Nephron (organoid): ENCODE results near the gene FAIM2.
A peak's percentile ranks its signal among the peaks of the same experiment; 100 is the strongest.

Source experiments
- H3K27ac Mint-ChIP-seq, 3 experiments: 2 replicates each; pipeline ENCODE4 v1.8.0; 2020; ENCODE audit warnings: mixed read lengths in 3 of 3, mild to moderate bottlenecking in 2 of 3, moderate library complexity in 1 of 3
- H3K27me3 Mint-ChIP-seq: 2 replicates; pipeline ENCODE4 v1.8.0; 2021; ENCODE audit warnings: low read depth, mild to moderate bottlenecking, moderate library complexity, mixed read lengths
- H3K36me3 Mint-ChIP-seq: 2 replicates; pipeline ENCODE4 v1.8.0; 2020; ENCODE audit warnings: low read depth, mixed read lengths
- H3K4me1 Mint-ChIP-seq: 2 replicates; pipeline ENCODE4 v1.8.0; 2020; ENCODE audit warnings: mixed read lengths
- H3K4me3 Mint-ChIP-seq, 3 experiments: 2 replicates each; pipeline ENCODE4 v1.8.0; 2020; ENCODE audit warnings: mild to moderate bottlenecking in 3 of 3, mixed read lengths in 3 of 3, moderate library complexity in 2 of 3
- H3K9me3 Mint-ChIP-seq: 2 replicates; pipeline ENCODE4 v1.8.0; 2020; ENCODE audit warnings: mixed read lengths
- TF ChIP-seq, protein P1 (sequence below), 3 experiments: fragments of 200-600 bp; sonication (generic); IDR thresholded peaks; one replicate each; pipeline ENCODE4 v1.5.0; 2021; ENCODE audit warnings: antibody characterized with exemption in 3 of 3; ENCODE audit not compliant: unreplicated experiment in 3 of 3

FAIM2 gene

DNA sequence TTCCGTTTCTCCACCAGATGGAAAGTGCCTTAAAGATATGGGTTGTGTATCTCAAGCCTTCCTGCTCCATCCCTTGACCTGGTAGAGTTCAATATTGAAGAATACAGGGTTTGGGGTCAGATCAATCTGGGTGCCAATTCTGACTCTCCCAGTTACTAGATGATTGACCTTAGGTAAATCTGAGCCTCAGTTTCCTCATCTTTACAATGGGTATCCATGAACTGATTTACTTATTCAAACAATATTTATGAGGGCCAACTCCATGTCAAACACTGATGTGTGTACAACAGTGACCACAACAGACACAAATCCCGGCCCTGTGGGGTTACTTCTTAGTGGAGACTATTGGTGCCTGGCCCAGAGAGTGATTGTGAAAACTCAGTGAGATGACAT, 7.5 kb upstream of the FAIM2 start:
- Mint-ChIP-seq H3K36me3 (no peaks in the 10 kb centered on the region), H3K4me1 (peaks cover 56% of the 10 kb centered on the region), H3K9me3 (no peaks in the 10 kb centered on the region), H3K4me3 (no peak overlapping the region), H3K27ac (peak overlapping the region in 1 of 3 experiments; percentile 82), H3K27me3 (peaks cover 34% of the 10 kb centered on the region)
- TF ChIP-seq, protein P1, sequence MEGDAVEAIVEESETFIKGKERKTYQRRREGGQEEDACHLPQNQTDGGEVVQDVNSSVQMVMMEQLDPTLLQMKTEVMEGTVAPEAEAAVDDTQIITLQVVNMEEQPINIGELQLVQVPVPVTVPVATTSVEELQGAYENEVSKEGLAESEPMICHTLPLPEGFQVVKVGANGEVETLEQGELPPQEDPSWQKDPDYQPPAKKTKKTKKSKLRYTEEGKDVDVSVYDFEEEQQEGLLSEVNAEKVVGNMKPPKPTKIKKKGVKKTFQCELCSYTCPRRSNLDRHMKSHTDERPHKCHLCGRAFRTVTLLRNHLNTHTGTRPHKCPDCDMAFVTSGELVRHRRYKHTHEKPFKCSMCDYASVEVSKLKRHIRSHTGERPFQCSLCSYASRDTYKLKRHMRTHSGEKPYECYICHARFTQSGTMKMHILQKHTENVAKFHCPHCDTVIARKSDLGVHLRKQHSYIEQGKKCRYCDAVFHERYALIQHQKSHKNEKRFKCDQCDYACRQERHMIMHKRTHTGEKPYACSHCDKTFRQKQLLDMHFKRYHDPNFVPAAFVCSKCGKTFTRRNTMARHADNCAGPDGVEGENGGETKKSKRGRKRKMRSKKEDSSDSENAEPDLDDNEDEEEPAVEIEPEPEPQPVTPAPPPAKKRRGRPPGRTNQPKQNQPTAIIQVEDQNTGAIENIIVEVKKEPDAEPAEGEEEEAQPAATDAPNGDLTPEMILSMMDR (IDR thresholded peaks at IDR 0.05; ENCODE audit: unreplicated experiment in 3 of 3), result no peak

DNA sequence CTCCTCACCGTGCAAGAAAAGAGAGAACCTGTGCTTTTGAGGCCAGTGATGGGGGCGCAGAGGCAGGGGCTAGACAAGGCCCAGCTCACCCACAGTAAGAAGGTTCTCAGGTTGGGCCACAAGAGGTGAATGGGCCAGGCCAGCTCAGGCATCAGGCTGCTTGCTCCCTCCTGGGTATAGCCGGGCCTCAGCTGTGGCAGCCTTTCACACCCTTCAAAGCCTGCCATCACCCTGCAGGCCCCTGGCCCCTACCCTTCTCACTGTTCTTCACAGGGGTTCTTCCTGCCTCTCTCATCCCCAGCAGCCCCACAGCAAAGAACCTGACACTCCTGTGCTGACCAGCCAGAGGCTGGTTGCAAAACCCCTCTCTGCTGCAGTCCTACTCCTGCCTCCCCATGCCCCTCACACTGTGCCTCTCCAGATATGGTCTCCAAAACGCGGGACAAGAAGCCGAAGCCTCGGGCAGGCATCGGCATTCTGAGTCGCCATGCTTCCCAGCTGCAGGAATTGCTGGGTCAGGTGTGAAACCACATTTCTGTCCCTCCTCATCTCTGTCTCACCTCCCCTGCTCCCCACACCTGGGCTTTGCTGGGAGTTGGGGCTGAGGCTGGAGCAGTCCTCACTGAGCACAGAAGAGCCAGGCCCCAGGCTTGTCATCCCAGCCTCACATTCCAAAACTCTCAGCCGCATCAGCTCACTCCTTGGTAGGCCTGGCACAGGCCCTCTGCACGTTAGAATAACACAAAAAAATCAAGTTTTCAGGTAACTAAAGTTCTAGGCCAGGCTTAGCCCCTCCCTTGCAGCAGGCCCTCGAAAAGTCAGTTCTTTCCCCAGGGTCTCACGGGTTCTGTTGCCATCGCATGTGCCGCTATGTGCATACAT, 6.9 kb upstream of the FAIM2 start:
- H3K27ac Mint-ChIP-seq, result peak overlapping the region in 1 of 3 experiments; percentile 82
- H3K27me3 Mint-ChIP-seq, result peaks cover 40% of the 10 kb centered on the region
- H3K4me1 Mint-ChIP-seq, result peaks cover 63% of the 10 kb centered on the region
- H3K36me3 Mint-ChIP-seq, result no peaks in the 10 kb centered on the region
- H3K9me3 Mint-ChIP-seq, result no peaks in the 10 kb centered on the region
- TF ChIP-seq, protein P1 (IDR thresholded peaks at IDR 0.05; ENCODE audit: unreplicated experiment in 3 of 3), result no peak
- H3K4me3 Mint-ChIP-seq, result no peak overlapping the region

DNA sequence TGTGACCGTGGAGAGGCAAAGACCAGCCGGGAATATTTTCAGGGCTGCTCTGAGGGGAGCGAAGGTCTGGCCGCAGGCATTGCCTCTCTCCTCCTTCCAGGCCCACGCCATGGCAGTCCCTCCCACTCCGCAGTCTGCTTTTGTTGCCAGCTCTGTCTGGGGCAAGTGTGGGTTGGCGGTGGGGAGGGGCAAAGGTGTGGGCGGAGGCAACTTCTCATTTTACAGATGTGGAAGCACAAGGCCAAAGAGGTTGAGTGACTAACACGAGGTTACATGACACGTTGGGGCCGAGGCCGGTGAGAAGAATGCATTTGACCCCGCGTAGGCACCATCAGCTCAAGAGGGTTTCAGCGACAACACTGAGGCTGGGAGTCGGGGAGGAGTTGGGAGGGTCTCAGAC, 6.1 kb upstream of the FAIM2 start:
- peak overlapping the region in 2 of 3 experiments; percentile 45 to 78 for H3K27ac Mint-ChIP-seq
- peaks cover 43% of the 10 kb centered on the region for H3K27me3 Mint-ChIP-seq
- peaks cover 64% of the 10 kb centered on the region for H3K4me1 Mint-ChIP-seq
- H3K9me3 Mint-ChIP-seq, result no peaks in the 10 kb centered on the region
- no peaks in the 10 kb centered on the region for H3K36me3 Mint-ChIP-seq
- no peak overlapping the region for H3K4me3 Mint-ChIP-seq
- TF ChIP-seq, protein P1 (IDR thresholded peaks at IDR 0.05; ENCODE audit: unreplicated experiment in 3 of 3), result no peak

DNA sequence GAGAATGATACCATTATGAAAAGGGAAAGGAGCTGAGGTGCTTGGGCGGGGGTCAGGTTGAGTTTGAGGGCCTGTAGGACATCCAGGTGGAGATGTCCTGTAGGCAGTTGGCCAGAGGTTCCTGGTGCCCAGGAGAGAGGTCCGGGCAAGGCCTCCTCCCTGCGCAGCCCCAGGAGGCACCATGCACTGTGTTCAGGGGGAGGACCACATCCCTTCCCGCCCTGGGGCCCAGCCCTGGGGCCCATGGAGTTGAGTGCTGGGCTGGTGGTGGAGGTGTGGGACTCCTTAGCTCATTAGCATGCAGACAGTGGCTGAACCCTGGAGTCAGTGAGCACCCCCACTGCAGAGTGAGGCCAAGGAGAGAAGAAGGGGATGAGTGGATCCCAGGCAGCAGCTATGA, 5.7 kb upstream of the FAIM2 start:
- Mint-ChIP-seq H3K4me3 (no peak overlapping the region), H3K27ac (peak overlapping the region in 2 of 3 experiments; percentile 9 to 10), H3K36me3 (no peaks in the 10 kb centered on the region), H3K4me1 (peaks cover 65% of the 10 kb centered on the region), H3K27me3 (peaks cover 45% of the 10 kb centered on the region), H3K9me3 (no peaks in the 10 kb centered on the region)
- TF ChIP-seq, protein P1 (IDR thresholded peaks at IDR 0.05; ENCODE audit: unreplicated experiment in 3 of 3), result no peak

DNA sequence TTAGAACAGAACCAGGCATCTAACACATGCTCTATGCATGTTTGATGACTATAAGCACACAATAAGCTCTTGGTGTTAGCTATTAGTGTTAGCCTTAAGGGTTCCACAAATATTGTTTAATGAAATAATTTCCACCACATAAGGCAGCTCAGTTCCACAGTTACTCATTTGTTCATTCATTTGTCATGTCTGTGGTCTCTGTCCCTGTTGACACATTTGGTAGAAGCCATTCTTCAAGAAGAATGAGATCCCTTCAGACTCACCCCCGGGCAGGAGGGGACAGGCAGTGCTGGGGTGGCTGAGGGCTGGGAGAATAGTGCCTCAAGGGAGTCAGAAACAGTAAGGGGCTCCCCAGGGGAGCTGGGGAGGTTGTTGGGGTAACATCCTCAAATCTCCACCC, 3.7 kb upstream of the FAIM2 start:
- Mint-ChIP-seq H3K4me1 (peaks cover 51% of the 10 kb centered on the region), H3K4me3 (no peak overlapping the region), H3K9me3 (no peaks in the 10 kb centered on the region), H3K36me3 (no peaks in the 10 kb centered on the region), H3K27me3 (peaks cover 51% of the 10 kb centered on the region), H3K27ac (no peak overlapping the region)
- TF ChIP-seq, protein P1 (IDR thresholded peaks at IDR 0.05; ENCODE audit: unreplicated experiment in 3 of 3), result no peak
